ENCODE measurements around the gene ENTPD5.
"Not testable (repeated sequence)": the region's sequence is repeated elsewhere in the genome, so short reads cannot be mapped to it uniquely, and the experiment has no call there.

Gene ENTPD5

DNA sequence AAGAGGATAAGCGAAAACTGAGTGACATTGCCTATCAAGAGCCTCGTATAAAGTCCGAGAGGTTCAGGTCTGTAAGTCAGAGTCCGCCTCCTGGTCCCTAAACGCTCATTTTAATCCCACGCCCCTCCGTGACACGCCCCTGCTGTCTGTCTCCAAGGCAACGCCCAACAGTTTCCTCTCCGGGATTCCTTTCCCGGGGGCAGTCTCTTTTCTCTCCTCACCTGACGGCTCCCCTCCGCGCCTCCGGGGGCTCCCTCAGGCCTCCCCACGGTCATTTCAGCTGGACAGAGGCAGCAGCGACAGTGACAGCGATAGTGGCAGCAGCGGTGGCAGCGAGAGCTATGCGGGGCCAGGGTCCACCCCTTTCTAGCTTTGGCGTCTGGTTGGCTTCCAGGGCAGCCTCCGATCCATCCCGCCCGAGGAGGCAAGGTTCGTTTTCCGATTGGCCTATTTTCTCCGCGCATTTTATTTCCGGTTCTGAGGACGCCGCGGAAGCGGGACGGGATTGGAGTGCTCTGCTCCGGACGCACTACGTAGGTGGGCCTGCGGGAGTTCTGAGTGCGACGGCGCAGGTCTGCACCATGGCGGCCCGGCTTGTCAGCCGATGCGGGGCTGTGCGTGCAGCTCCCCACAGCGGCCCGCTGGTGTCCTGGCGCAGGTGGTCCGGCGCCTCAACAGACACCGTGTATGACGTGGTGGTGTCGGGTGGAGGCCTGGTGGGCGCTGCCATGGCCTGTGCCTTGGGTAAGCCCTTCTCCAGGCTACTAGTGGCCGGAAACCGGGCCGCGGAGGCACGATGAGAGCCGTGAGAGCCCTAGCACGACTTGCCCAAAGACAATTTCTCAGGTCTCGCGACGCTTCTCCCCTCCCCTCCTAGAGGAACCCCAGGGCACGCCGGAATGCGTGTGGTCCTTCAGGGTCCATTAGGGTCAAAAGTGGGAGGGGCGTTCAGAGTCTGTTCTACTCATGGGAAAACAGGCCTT is 69.0 kb downstream of the ENTPD5 start, which contains the start of the genes COQ6 and FAM161B:
TSS of gene COQ6 (plus strand) at position 551 of the 983 bp plus-strand sequence. CDS start at position 582, 31 bp downstream.
TSS of gene FAM161B (minus strand) at position 343 of the 983 bp plus-strand sequence. CDS start at position 275, 68 bp downstream.
- H3K27ac ChIP-seq = peak within 1 kb of the TSS; percentile 66
- DNase-seq (ENCODE audit: low read depth, low spot score) = peak; percentile 83

DNA sequence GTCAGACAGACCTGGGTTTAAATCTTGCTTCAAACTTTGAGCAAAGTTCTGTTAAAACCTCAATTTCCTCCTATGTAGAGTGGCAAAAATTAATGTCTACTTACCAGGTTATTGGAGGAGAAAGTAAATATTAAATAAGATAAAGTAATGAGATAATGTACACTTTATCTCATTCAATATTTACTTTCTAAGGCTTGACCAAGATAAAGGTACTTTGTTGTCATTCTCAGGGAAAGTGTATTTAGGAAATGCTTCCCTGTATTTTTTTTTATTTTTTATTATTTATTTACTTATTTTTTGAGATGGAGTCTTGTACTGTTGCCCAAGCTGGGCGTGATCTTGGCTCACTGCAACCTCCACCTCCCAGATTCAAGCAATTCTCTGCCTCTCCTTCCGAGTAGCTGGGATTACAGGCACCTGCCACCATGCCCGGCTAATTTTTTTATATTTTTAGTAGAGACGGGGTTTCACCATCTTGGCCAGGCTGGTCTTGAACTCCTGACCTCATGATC is 73.9 kb downstream of the ENTPD5 start:
- H3K27ac ChIP-seq = no peak overlapping the region
- no peak for DNase-seq (ENCODE audit: low read depth, low spot score)

DNA sequence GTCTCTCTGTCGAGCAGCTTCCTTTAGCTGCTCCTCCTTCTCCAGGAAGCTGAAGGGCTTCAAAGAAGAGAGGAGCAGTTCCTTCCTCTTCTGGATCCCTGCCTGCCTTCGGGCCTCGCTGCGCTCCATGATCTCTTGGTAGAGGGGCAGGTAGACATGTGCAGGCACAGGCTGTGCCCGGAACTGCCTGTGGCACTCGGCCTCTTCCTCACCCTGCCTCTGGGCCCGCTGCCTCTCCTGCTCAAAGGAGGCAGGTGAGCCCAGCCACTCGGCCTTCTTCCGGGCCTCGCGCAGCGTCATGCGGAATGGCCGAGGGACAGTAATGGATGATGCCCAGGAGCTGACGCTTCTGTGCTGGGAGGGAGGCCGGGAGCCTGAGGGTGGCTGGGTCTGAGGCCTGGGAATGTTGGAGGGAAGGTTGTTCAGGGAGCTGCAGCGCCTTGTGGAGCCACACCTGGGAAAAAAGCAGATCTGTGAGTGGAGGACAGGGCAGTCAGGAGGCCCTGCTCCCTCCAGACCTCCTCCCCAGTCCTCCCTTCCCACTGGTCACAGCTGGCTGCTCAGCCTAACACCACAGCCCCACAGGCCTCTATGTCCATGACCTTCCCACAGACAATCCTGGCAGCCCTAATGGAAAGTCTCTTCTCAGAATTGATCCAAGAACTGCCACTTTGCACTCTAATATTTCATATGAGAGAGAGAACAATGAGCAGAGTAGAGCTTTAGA is 74.5 kb downstream of the ENTPD5 start:
- no peak overlapping the region for H3K27ac ChIP-seq
- no peak for DNase-seq (ENCODE audit: low read depth, low spot score)

DNA sequence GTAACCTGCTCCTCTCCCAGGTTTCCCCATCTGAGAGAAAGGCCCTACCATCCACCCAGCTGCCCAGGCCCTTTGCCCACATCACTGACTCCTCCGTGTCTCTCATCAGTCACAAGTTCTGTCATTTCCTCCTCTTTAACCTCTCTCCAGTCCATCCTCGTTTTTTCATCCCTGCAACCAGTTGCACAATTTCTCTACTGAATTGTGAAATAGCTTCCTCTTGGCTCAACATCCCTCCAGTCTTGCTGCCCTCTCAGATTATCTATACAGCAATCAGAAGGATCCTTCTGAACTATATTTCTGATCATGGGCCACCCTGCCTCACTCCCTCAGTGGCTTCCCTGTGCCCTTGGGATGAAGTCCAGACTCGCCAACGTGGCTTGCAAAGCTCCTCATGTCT is 76.0 kb downstream of the ENTPD5 start:
- H3K27ac ChIP-seq = no peak overlapping the region
- DNase-seq (ENCODE audit: low read depth, low spot score) = peak; percentile 2

DNA sequence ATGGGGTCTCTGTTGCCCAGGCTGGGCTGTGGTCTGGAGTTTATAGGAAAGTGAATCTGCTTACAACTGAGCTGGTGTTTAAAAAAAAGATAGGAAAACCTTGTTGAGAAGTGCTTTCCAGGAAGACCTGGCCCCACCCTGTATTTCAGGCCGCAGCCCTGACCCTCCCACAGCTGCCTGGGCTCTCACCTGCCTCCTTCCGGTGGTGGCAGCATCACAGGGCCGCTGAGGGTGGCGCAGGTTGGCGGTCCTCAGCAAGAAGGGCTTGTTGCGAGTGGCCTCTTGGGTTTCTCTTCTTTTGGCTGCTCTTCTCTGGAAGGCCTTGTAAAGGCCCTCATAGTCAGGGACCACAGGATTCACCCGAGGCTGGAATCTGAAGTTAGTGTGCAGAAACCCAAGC is 76.9 kb downstream of the ENTPD5 start:
- no peak overlapping the region for H3K27ac ChIP-seq
- no peak for DNase-seq (ENCODE audit: low read depth, low spot score)

DNA sequence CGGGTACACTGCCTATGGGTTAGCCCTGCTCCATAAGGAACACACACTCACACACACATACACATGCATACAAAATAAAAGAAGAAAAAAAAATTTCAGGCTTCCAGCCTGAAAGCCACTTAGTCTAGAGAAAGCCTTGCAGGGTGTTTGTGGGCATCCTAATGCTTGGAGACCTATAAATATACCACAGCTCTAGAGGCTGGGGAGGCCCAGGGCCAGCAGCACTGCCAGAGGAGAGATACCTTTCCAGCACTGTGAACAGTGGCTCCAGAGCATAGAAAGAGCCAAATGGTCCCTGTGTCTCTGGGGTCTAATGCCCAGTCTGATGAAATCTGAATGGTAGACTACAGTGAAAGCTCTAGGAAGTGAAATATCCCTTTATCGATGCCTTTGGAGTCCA is 82.1 kb downstream of the ENTPD5 start:
- no peak for DNase-seq (ENCODE audit: low read depth, low spot score)
- no peak overlapping the region for H3K27ac ChIP-seq

DNA sequence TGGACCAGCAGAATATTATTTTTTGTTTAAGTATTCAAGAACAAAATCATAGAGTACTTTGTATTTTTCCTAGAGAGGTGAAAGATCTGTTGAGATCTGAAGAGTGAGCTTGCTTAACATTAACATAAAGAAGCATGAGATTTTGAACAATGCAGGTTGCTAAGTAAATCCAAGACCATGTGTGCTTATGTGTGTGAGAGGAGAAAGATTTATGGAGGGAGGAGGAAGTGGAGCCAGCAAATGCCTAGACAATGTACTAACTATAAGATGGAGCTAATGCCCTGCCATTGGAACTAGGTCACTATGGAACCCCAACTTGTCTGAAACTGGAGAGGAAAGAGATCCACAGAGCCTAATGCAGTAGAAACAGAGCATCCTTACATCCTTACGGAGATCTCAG is 82.5 kb downstream of the ENTPD5 start:
- no peak for DNase-seq (ENCODE audit: low read depth, low spot score)
- H3K27ac ChIP-seq = no peak overlapping the region

DNA sequence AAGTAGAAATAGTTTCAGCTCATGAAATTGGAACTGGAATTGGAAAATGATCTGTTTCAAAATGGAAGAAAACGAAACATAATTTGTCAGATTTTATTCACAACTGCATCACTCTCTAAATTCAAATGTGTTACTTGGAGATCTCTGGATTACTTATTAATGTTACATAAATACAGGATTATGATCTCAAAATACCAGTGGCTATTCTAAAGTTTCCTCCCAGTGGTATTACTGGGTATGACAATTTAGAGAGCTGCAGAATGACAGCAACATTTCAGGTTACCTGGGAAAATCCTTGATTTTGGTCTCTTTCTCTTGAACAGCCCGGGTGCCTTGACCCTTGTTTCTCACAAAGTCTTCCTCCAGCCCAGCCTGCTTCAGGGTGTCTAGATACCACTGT is 83.4 kb downstream of the ENTPD5 start:
- DNase-seq (ENCODE audit: low read depth, low spot score) = no peak
- H3K27ac ChIP-seq = no peak overlapping the region

DNA sequence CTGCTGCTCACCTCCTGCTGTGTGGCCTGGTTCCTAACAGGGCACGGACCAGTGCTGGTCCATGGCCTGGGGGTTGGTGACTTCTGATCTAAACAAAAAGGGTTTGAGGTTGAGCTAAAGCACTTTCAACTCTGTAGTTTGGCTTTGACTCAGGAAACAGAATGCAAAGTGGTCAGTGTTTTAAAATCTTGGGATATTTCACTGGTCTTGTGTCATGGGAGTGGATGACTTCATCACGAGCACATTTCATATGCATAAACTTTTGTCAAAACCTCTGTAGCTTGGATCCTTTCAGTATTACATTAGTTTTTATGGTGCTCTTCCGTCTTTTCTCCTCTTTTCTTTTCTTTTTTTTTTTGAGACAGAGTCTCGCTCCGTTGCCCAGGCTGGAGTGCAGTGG is 94.8 kb downstream of the ENTPD5 start:
- no peak for DNase-seq (ENCODE audit: low read depth, low spot score)

DNA sequence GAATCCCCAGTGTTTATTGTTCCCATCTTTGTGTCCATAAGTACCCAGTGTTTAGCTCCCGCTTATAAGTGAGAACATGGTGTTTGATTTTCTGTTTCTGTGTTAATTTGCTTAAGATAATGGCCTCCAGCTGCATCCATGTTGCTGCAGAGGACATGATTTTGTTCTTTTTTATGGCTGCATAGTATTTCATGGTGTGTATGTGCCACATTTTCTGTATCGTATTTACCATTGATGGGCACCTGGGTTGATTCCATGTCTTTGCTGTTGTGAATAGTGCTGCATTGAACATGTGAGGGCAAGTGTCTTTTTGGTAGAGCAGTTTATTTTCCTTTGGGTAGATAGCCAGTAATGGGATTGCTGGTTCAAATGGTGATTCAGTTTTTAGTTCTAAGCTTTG is 99.6 kb downstream of the ENTPD5 start:
- H3K27ac ChIP-seq; DNase-seq (ENCODE audit: low read depth, low spot score): not testable (repeated sequence)

More for the DNA sequence above, 94.8 kb downstream of the ENTPD5 start:
- no peak overlapping the region for H3K27ac ChIP-seq

DNA sequence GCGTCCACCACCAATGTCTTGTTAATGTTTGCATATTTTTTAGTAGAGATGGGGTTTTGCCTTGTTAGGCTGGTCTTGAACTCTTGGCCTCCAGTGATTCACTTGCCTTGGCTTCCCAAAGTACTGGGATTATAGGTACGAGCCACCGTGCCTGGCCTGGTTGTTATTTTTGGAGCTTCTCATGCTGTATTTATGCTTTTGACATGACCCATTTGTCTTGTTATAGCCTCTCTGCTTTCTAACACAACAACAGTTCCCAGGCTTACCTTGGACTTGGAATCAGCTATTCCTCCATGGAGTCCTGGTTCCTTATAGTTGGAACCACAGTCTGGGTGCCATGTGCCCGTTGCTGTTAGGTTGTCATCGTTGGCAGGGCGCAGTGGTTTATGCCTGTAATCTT is 102.8 kb downstream of the ENTPD5 start:
- H3K27ac ChIP-seq = no peak overlapping the region
- no peak for DNase-seq (ENCODE audit: low read depth, low spot score)

DNA sequence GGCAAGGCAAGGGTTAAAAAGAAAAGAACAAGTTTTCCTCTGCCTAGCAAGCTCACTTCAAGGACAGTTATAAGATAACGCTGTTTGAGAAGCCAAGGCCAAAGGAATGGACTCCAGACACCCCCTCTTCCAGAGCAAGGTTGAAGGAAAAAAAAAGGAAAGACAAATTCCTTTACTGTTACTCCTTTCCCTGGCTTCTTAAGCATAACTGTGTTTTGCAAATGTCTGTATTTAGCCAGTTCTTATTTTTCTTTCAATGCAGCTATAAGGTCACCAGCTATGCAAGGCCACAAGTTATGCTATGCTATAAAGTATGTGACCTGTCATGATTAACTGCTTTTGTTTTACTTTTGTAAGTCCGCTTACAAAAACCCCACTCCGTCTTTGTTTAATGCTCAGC is 105.8 kb downstream of the ENTPD5 start:
- no peak overlapping the region for H3K27ac ChIP-seq
- no peak for DNase-seq (ENCODE audit: low read depth, low spot score)

DNA sequence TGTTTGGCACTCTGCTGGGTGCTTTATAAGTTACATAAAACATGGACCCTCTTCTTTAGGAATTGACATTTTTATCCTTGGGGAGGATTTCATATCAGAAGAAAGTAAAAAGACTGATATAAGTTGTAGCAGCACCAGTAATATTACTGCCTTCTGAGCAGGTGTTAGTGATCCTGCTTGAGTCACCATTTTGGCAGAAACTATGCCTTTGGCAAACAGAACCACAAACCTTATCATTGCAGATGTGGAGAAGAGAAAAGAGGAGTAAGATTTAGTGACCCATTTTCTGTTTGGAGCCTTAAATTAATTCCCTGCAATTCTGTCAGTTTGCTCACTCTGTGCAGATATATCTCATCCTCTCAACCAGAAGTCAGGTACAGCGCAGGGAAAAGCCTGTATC is 109.4 kb downstream of the ENTPD5 start:
- DNase-seq (ENCODE audit: low read depth, low spot score) = no peak
- H3K27ac ChIP-seq = no peak overlapping the region
